Measurements from ENCODE around the gene CLDN20. TPM values are rescaled to one million over a fixed set of nuclear protein-coding genes. Genes with fewer than 3 reads are reported as not detected.
"Not testable (repeated sequence)": the region's sequence is repeated elsewhere in the genome, so short reads cannot be mapped to it uniquely, and the experiment has no call there.

Gene CLDN20, protein sequence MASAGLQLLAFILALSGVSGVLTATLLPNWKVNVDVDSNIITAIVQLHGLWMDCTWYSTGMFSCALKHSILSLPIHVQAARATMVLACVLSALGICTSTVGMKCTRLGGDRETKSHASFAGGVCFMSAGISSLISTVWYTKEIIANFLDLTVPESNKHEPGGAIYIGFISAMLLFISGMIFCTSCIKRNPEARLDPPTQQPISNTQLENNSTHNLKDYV
- not detected in 2 replicates for total RNA-seq

DNA sequence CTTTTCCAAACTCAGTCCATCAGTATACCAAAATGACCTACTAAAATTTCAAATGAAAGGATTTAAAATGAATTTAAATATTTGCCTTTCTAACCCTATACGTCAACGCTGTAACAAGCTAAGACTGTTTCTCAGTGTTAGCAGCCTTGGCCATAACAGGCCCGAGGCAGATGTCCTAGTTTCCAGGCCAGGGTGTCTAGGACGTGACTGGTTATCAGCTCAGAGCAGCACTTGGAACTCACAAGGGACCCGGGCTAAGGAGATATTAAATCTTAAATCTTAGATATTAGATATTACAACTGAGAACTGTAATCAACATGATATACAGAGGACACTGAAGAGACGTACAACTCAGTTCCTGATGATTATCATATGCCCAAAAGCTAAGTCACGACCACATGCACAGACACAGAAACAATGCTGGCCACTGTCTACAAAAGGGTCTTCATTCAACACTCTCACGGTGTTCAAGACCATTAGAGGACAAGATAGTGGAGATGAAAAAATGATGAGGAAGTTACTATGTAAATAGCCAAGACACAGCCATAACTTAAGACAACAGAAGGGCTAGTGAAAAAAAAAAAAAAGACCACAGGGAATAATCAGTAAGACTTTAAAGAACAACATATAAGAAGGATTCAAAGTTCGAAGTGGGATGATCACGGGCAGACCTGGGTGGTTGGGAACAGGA lies at the start of gene CLDN20:
TSS of gene CLDN20 (plus strand) at position 641 of the 691 bp plus-strand sequence. CDS start 11,707 bp downstream, outside the sequence.
- no peak for DNase-seq (ENCODE audit: low read depth)
- Histone ChIP-seq H3K36me3 (ENCODE audit: control insufficient read depth, insufficient read depth, low read length) (peaks cover 5% of the 10 kb centered on the region), H3K27me3 (ENCODE audit: control insufficient read depth, insufficient read depth, low read length) (no peaks in the 10 kb centered on the region), H3K4me3 (ENCODE audit: low read depth, low read length) (no peak within 1 kb of the TSS)
- FAIRE-seq, result no peak
- TF ChIP-seq, protein P1, sequence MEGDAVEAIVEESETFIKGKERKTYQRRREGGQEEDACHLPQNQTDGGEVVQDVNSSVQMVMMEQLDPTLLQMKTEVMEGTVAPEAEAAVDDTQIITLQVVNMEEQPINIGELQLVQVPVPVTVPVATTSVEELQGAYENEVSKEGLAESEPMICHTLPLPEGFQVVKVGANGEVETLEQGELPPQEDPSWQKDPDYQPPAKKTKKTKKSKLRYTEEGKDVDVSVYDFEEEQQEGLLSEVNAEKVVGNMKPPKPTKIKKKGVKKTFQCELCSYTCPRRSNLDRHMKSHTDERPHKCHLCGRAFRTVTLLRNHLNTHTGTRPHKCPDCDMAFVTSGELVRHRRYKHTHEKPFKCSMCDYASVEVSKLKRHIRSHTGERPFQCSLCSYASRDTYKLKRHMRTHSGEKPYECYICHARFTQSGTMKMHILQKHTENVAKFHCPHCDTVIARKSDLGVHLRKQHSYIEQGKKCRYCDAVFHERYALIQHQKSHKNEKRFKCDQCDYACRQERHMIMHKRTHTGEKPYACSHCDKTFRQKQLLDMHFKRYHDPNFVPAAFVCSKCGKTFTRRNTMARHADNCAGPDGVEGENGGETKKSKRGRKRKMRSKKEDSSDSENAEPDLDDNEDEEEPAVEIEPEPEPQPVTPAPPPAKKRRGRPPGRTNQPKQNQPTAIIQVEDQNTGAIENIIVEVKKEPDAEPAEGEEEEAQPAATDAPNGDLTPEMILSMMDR (IDR thresholded peaks at IDR 0.05; ENCODE audit: insufficient read depth, low read length, severe bottlenecking), result no peak

DNA sequence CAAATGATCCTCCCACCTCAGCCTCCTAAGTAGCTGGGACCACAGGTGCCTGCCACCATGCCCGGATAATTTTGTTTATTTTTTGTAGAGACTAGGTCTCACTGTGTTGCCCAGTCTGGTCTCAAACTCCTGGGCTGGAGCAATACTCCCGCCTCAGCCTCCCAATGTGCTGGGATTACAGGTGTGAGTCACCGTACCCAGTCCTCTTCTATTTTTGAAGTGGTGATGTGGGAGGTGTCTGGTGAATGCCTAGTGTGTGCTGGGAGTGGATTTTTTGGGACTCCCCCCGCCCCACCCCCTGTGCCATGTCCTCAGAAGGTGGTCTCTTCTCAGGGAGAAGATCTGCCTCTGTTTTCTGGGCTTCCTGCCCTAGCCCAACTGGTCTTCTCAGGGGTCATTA lies 47.9 kb upstream of the CLDN20 start:
- no peaks in the 10 kb centered on the region for H3K36me3 ChIP-seq (ENCODE audit: control insufficient read depth, insufficient read depth, low read length)
- TF ChIP-seq, protein P1 (IDR thresholded peaks at IDR 0.05; ENCODE audit: insufficient read depth, low read length, severe bottlenecking), result no peak
- FAIRE-seq, result no peak
- H3K4me3 ChIP-seq (ENCODE audit: low read depth, low read length), result no peak overlapping the region
- DNase-seq (ENCODE audit: low read depth), result no peak
- peaks cover 4% of the 10 kb centered on the region for H3K27me3 ChIP-seq (ENCODE audit: control insufficient read depth, insufficient read depth, low read length)

DNA sequence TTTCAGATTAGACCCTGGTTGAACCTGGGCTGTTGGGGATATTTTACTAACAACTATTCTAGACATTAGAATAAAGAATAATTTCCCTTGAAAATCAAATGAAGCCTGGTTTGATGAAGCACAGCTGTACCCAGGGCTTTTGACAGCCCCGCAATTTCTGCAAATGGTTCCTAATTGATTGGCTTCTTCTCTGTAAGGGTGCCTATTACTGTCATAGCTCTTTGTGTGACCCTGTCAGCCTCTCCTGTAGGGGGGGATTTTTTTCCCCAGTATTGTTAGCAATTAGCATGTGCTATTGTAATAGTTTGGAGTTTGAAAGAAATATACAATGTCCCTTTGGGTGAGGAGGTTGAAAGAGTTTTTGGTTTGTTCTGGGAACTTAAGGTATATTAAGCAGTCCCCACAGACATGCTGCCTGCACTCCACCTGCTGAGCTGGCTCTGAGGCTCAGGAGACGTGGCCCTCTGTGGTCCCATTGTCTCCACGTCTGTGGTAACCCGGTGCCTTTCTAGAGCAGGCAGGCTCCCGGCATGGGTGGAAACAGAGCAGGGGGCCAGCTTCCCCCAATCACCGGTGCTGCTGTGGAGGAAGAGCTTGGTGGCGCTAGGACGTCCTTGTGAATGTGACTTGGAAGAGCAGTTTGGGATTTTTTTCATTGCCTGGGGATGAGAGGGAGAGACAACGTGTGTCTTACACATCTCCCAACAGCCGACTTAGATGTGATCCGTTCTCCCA lies 47.3 kb upstream of the CLDN20 start:
- DNase-seq (ENCODE audit: low read depth), result no peak
- no peak for FAIRE-seq
- Histone ChIP-seq H3K36me3 (ENCODE audit: control insufficient read depth, insufficient read depth, low read length) (no peaks in the 10 kb centered on the region), H3K27me3 (ENCODE audit: control insufficient read depth, insufficient read depth, low read length) (peaks cover 4% of the 10 kb centered on the region), H3K4me3 (ENCODE audit: low read depth, low read length) (no peak overlapping the region)
- TF ChIP-seq, protein P1 (IDR thresholded peaks at IDR 0.05; ENCODE audit: insufficient read depth, low read length, severe bottlenecking), result no peak

DNA sequence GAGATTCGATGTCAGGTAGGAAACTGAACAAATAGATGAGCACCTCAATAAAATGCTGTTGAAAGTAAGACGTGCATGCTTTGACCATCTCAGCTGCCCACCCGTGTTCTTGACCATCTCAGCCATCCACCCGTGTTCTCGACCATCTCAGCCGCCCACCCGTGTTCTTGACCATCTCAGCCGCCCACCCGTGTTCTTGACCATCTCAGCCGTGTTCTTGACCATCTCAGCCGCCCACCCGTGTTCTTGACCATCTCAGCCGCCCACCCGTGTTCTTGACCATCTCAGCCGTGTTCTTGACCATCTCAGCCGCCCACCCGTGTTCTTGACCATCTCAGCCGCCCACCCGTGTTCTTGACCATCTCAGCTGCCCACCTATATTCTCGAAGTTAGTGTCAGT lies 45.1 kb upstream of the CLDN20 start:
- DNase-seq (ENCODE audit: low read depth); FAIRE-seq; H3K36me3 ChIP-seq (ENCODE audit: control insufficient read depth, insufficient read depth, low read length); H3K27me3 ChIP-seq (ENCODE audit: control insufficient read depth, insufficient read depth, low read length); H3K4me3 ChIP-seq (ENCODE audit: low read depth, low read length): not testable (repeated sequence)

DNA sequence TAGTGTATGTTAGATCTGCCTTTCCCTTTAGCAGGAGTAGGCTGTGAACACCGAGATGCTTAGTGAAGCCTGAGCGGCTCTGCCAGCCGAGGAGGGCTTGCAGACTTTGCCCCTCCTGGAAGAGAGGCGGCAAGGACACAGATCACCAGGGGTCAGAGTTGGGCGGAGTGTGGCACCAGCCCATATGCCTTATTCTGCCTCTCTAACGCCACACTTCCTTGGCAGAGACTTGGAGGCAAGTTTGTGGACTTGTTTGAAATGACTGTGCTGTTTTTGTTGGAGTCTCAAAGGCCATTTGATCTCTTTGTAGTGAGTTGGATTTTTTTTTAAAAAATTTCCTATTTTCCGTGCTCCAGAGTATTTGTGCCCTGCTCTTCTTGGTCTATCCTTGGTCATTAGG lies 44.5 kb upstream of the CLDN20 start:
- Histone ChIP-seq H3K4me3 (ENCODE audit: low read depth, low read length) (no peak overlapping the region), H3K27me3 (ENCODE audit: control insufficient read depth, insufficient read depth, low read length) (peaks cover 4% of the 10 kb centered on the region), H3K36me3 (ENCODE audit: control insufficient read depth, insufficient read depth, low read length) (no peaks in the 10 kb centered on the region)
- DNase-seq (ENCODE audit: low read depth) (no peak), FAIRE-seq (no peak)
- TF ChIP-seq, protein P1 (IDR thresholded peaks at IDR 0.05; ENCODE audit: insufficient read depth, low read length, severe bottlenecking), result no peak

- H3K4me3 ChIP-seq (ENCODE audit: low read depth, low read length), result no peak overlapping the region
- H3K27me3 ChIP-seq (ENCODE audit: control insufficient read depth, insufficient read depth, low read length), result peaks cover 4% of the 10 kb centered on the region
- TF ChIP-seq, protein P1 (IDR thresholded peaks at IDR 0.05; ENCODE audit: insufficient read depth, low read length, severe bottlenecking), result no peak
- H3K36me3 ChIP-seq (ENCODE audit: control insufficient read depth, insufficient read depth, low read length), result no peaks in the 10 kb centered on the region
- FAIRE-seq (no peak), DNase-seq (ENCODE audit: low read depth) (no peak)
Measured at GRCh38 chr6:155219858-155220301, 43.9 kb upstream of the CLDN20 start.
